HEK293 (cell line): ENCODE results near the gene LENEP.
A peak's percentile ranks its signal among the peaks of the same experiment; 100 is the strongest.

Source experiments
- ATF2 ChIP-seq: fragments of 450-650 bp; formaldehyde crosslinking; IDR thresholded peaks from 2 replicates; pipeline ENCODE4 v1.5.1; 2016; ENCODE audit warnings: missing biosample characterization, missing genetic modification characterization, low read depth
- BCL11B ChIP-seq: fragments of 450-650 bp; formaldehyde crosslinking; IDR thresholded peaks from 2 replicates; pipeline ENCODE4 v1.5.1; 2016; ENCODE audit warnings: low read depth, missing biosample characterization, missing genetic modification characterization
- GLI2 ChIP-seq: fragments of 450-650 bp; formaldehyde crosslinking; IDR thresholded peaks from 2 replicates; pipeline ENCODE4; 2017; ENCODE audit warnings: missing biosample characterization, missing genetic modification characterization, low read depth, borderline replicate concordance
- GLIS2 ChIP-seq: fragments of 450-650 bp; formaldehyde crosslinking; IDR thresholded peaks from 2 replicates; pipeline ENCODE4 v1.5.1; 2016; ENCODE audit warnings: missing biosample characterization, missing genetic modification characterization
- KLF10 ChIP-seq: fragments of 450-650 bp; IDR thresholded peaks from 2 replicates; pipeline ENCODE4 v1.5.1; 2018; ENCODE audit warnings: missing biosample characterization, mild to moderate bottlenecking, missing genetic modification characterization
- KLF8 ChIP-seq: fragments of 450-650 bp; formaldehyde crosslinking; IDR thresholded peaks from 2 replicates; pipeline ENCODE4 v1.5.1; 2016; ENCODE audit warnings: missing biosample characterization, missing genetic modification characterization
- KLF9 ChIP-seq: fragments of 450-650 bp; formaldehyde crosslinking; IDR thresholded peaks from 2 replicates; pipeline ENCODE4 v1.5.1; 2016; ENCODE audit warnings: missing biosample characterization, missing genetic modification characterization, low read depth
- MZF1 ChIP-seq: fragments of 450-650 bp; formaldehyde crosslinking; IDR thresholded peaks from 2 replicates; pipeline ENCODE4 v1.5.1; 2017; ENCODE audit warnings: missing biosample characterization, missing genetic modification characterization, borderline replicate concordance
- SCRT1 ChIP-seq: fragments of 450-650 bp; formaldehyde crosslinking; IDR thresholded peaks from 2 replicates; pipeline ENCODE4 v1.5.1; 2016; ENCODE audit warnings: missing biosample characterization, missing genetic modification characterization, borderline replicate concordance
- SETDB1 ChIP-seq: IDR thresholded peaks from one replicate; pipeline ENCODE4 v1.6.1; 2017; ENCODE audit warnings: mild to moderate bottlenecking, low read length, moderate library complexity, mixed read lengths; ENCODE audit not compliant: insufficient read length
- TCF7L2 ChIP-seq: IDR thresholded peaks from 2 replicates; pipeline ENCODE4 v1.6.1; 2011; ENCODE audit warnings: low read depth, mild to moderate bottlenecking, inconsistent platforms, low read length, moderate library complexity, borderline replicate concordance
- ZBTB8A ChIP-seq: fragments of 450-650 bp; formaldehyde crosslinking; IDR thresholded peaks from 2 replicates; pipeline ENCODE4 v1.5.1; 2016; ENCODE audit warnings: missing biosample characterization, missing genetic modification characterization
- ZIC2 ChIP-seq: fragments of 450-650 bp; formaldehyde crosslinking; IDR thresholded peaks from 2 replicates; pipeline ENCODE4 v1.5.1; 2016; ENCODE audit warnings: missing biosample characterization, missing genetic modification characterization
- ZNF140 ChIP-seq: fragments of 450-650 bp; formaldehyde crosslinking; IDR thresholded peaks from 2 replicates; pipeline ENCODE4 v1.5.1; 2016; ENCODE audit warnings: missing biosample characterization, missing genetic modification characterization
- ZNF223 ChIP-seq: fragments of 450-650 bp; formaldehyde crosslinking; IDR thresholded peaks from 2 replicates; pipeline ENCODE4 v1.5.1; 2016; ENCODE audit warnings: missing biosample characterization, missing genetic modification characterization
- ZNF354C ChIP-seq: fragments of 450-650 bp; formaldehyde crosslinking; IDR thresholded peaks from 2 replicates; pipeline ENCODE4 v1.5.1; 2016; ENCODE audit warnings: missing biosample characterization, missing genetic modification characterization, low read depth, borderline replicate concordance
- ZNF426 ChIP-seq: fragments of 450-650 bp; formaldehyde crosslinking; IDR thresholded peaks from 2 replicates; pipeline ENCODE4 v1.5.1; 2017; ENCODE audit warnings: missing biosample characterization, missing genetic modification characterization, mild to moderate bottlenecking, inconsistent platforms, moderate library complexity
- ZNF510 ChIP-seq: fragments of 450-650 bp; formaldehyde crosslinking; IDR thresholded peaks from 2 replicates; pipeline ENCODE4 v1.5.1; 2018; ENCODE audit warnings: mild to moderate bottlenecking, missing genetic modification characterization, missing biosample characterization; ENCODE audit not compliant: insufficient replicate concordance
- ZNF544 ChIP-seq: fragments of 450-650 bp; formaldehyde crosslinking; IDR thresholded peaks from 2 replicates; pipeline ENCODE4 v1.5.0; 2017; ENCODE audit warnings: missing biosample characterization, missing genetic modification characterization
- ZNF561 ChIP-seq: fragments of 450-650 bp; IDR thresholded peaks from 2 replicates; pipeline ENCODE4 v1.5.1; 2018; ENCODE audit warnings: missing biosample characterization, missing genetic modification characterization, borderline replicate concordance
- ZNF596 ChIP-seq: fragments of 450-650 bp; IDR thresholded peaks from 2 replicates; pipeline ENCODE4 v1.5.0; 2018; ENCODE audit warnings: missing biosample characterization, mild to moderate bottlenecking, missing genetic modification characterization, moderate library complexity
- ZNF629 ChIP-seq: fragments of 450-650 bp; formaldehyde crosslinking; IDR thresholded peaks from 2 replicates; pipeline ENCODE4 v1.5.1; 2017; ENCODE audit warnings: missing biosample characterization, missing genetic modification characterization
- ZNF701 ChIP-seq: fragments of 450-650 bp; formaldehyde crosslinking; IDR thresholded peaks from 2 replicates; pipeline ENCODE4 v1.5.1; 2016; ENCODE audit warnings: missing biosample characterization, missing genetic modification characterization
- ZNF776 ChIP-seq: fragments of 450-650 bp; formaldehyde crosslinking; IDR thresholded peaks from 2 replicates; pipeline ENCODE4 v1.5.0; 2017; ENCODE audit warnings: missing biosample characterization, missing genetic modification characterization, borderline replicate concordance
- ZNF785 ChIP-seq: fragments of 450-650 bp; formaldehyde crosslinking; IDR thresholded peaks from 2 replicates; pipeline ENCODE4 v1.5.1; 2016; ENCODE audit warnings: missing biosample characterization, missing genetic modification characterization
- ZNF837 ChIP-seq: fragments of 450-650 bp; formaldehyde crosslinking; IDR thresholded peaks from 2 replicates; pipeline ENCODE4 v1.5.1; 2016; ENCODE audit warnings: missing biosample characterization, missing genetic modification characterization
- ZNF843 ChIP-seq: fragments of 450-650 bp; formaldehyde crosslinking; IDR thresholded peaks from 2 replicates; pipeline ENCODE4 v1.5.1; 2016; ENCODE audit warnings: missing biosample characterization, missing genetic modification characterization
- ZSCAN30 ChIP-seq: fragments of 450-650 bp; IDR thresholded peaks from 2 replicates; pipeline ENCODE4 v1.5.1; 2018; ENCODE audit warnings: missing biosample characterization, mild to moderate bottlenecking, missing genetic modification characterization, moderate library complexity
- TF ChIP-seq, protein P1 (sequence below): fragments of 450-650 bp; formaldehyde crosslinking; conservative IDR thresholded peaks from 2 replicates; pipeline ENCODE4 v1.5.1; 2016; ENCODE audit warnings: low read depth, missing biosample characterization, missing genetic modification characterization

The LENEP gene

DNA sequence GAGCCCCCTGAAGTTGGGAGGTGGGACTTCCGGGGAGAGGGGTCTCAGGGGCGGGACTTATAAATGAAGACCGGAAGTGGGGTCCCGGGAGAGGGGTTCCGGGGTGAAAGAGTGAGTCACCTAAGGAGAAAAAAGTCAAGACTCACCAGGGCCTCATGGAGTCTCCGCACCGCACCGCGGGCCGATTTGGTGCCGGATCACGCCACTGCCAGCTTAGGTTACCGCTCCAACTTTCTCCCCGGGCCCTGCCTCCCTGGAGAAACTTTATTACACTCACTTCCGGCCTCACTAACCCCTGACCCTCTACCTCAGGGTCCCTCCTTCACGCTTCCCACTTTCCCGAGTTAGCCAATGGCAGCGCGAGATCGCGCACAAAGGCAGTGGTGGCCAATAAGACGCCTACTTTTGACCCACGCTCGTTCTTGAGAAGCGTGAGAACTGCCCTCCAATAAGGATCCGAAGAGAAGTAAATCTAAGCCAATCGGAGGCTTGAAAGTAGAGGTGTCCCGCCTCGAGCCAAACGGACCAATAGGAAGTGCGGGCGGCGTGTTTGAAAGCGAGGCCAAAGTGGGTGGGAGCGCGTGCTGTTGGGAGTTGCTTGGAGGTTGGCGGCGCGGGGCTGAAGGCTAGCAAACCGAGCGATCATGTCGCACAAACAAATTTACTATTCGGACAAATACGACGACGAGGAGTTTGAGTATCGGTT, 19.1 kb upstream of the LENEP start, which contains the start of gene CKS1B (continued):
- TF ChIP-seq GLI2 (tag by site-specific recombination) (no peak), ZNF701 (tag by site-specific recombination) (no peak), ZNF837 (tag by site-specific recombination) (no peak), KLF10 (tag by site-specific recombination) (no peak), ZNF843 (peak; percentile 47; the same call in 1 of the 2 replicates), KLF8 (tag by site-specific recombination) (peak; percentile 11; the same call in 1 of the 2 replicates), ZNF223 (tag by site-specific recombination) (no peak), ZNF776 (tag by site-specific recombination) (no peak), ZNF354C (tag by site-specific recombination) (no peak), ZSCAN30 (tag by site-specific recombination) (no peak), TCF7L2 (peak; percentile 98), ZNF544 (tag by site-specific recombination) (no peak), ATF2 (tag by site-specific recombination) (no peak), SCRT1 (tag by site-specific recombination) (no peak), SETDB1 (no peak), ZNF561 (tag by site-specific recombination) (peak; percentile 72; the same call in 1 of the 2 replicates), ZNF785 (tag by site-specific recombination) (no peak), ZNF510 (tag by site-specific recombination) (no peak), GLIS2 (tag by site-specific recombination) (peak; percentile 9; the same call in 1 of the 2 replicates), ZIC2 (tag by site-specific recombination) (no peak), ZBTB8A (tag by site-specific recombination) (no peak; the same call in 1 of the 2 replicates), BCL11B (tag by site-specific recombination) (peak; percentile 99), MZF1 (tag by site-specific recombination) (no peak), ZNF426 (tag by site-specific recombination) (no peak), ZNF596 (no peak), ZNF629 (tag by site-specific recombination) (no peak; the same call in 1 of the 2 replicates), ZNF140 (tag by site-specific recombination) (no peak), KLF9 (tag by site-specific recombination) (no peak)
- TF ChIP-seq, protein P1, sequence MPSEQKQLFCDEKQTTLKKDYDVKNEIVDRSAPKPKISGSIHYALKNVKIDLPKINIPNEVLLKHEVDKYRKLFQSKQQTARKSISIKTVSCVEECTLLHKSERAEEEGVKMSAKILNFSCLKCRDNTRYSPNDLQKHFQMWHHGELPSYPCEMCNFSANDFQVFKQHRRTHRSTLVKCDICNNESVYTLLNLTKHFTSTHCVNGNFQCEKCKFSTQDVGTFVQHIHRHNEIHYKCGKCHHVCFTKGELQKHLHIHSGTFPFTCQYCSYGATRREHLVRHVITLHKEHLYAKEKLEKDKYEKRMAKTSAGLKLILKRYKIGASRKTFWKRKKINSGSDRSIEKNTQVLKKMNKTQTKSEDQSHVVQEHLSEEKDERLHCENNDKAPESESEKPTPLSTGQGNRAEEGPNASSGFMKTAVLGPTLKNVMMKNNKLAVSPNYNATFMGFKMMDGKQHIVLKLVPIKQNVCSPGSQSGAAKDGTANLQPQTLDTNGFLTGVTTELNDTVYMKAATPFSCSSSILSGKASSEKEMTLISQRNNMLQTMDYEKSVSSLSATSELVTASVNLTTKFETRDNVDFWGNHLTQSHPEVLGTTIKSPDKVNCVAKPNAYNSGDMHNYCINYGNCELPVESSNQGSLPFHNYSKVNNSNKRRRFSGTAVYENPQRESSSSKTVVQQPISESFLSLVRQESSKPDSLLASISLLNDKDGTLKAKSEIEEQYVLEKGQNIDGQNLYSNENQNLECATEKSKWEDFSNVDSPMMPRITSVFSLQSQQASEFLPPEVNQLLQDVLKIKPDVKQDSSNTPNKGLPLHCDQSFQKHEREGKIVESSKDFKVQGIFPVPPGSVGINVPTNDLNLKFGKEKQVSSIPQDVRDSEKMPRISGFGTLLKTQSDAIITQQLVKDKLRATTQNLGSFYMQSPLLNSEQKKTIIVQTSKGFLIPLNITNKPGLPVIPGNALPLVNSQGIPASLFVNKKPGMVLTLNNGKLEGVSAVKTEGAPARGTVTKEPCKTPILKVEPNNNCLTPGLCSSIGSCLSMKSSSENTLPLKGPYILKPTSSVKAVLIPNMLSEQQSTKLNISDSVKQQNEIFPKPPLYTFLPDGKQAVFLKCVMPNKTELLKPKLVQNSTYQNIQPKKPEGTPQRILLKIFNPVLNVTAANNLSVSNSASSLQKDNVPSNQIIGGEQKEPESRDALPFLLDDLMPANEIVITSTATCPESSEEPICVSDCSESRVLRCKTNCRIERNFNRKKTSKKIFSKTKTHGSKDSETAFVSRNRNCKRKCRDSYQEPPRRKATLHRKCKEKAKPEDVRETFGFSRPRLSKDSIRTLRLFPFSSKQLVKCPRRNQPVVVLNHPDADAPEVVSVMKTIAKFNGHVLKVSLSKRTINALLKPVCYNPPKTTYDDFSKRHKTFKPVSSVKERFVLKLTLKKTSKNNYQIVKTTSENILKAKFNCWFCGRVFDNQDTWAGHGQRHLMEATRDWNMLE (tag by site-specific recombination) = peak; percentile 88
